GM23338 (cell line): ENCODE data around the gene L2HGDH. TPM values are rescaled to one million over a fixed set of nuclear protein-coding genes. Genes with fewer than 3 reads are reported as not detected.

ENCODE experiments used
- ATAC-seq: fragments of 200-7000 bp; cut with Tn5 transposase; 3 replicates; pipeline ENCODE4 v1.9.1; 2020
- DNase-seq: peaks from one replicate; pipeline ENCODE4 v3.0.0-alpha.2; 2015; ENCODE audit warnings: low spot score
- H2AFZ ChIP-seq: fragments of 200-600 bp; sonication (generic); 2 replicates; pipeline ENCODE4 v1.8.0; 2016; ENCODE audit warnings: antibody characterized with exemption, mild to moderate bottlenecking, moderate library complexity
- H3F3A ChIP-seq: fragments of 200-600 bp; sonication (generic); replicated peaks from 2 replicates; pipeline ENCODE4 v1.8.0; 2017; ENCODE audit warnings: antibody characterized with exemption, mixed run types, low read depth
- H3K27ac ChIP-seq: fragments of 200-600 bp; sonication (generic); 2 replicates; pipeline ENCODE4 v1.6.1; 2016; ENCODE audit warnings: low read depth
- H3K27me3 ChIP-seq: fragments of 200-600 bp; sonication (generic); 2 replicates; pipeline ENCODE4 v1.8.0; 2016; ENCODE audit warnings: mild to moderate bottlenecking, mixed run types, moderate library complexity; ENCODE audit not compliant: insufficient read depth
- H3K36me3 ChIP-seq: fragments of 200-600 bp; sonication (generic); 2 replicates; pipeline ENCODE4 v1.8.0; 2016; ENCODE audit warnings: mild to moderate bottlenecking; ENCODE audit not compliant: insufficient read depth
- H3K4me1 ChIP-seq: fragments of 200-600 bp; sonication (generic); 2 replicates; pipeline ENCODE4 v1.8.0; 2016; ENCODE audit warnings: mild to moderate bottlenecking, moderate library complexity; ENCODE audit not compliant: insufficient read depth
- H3K4me2 ChIP-seq: fragments of 200-600 bp; sonication (generic); 2 replicates; pipeline ENCODE4 v1.7.1; 2017; ENCODE audit warnings: mixed run types
- H3K4me3 ChIP-seq: fragments of 200-600 bp; sonication (generic); 2 replicates; pipeline ENCODE4 v1.6.1; 2016; ENCODE audit warnings: mixed run types
- H3K79me2 ChIP-seq: fragments of 200-600 bp; sonication (generic); replicated peaks from 2 replicates; pipeline ENCODE4 v1.8.0; 2017; ENCODE audit warnings: mild to moderate bottlenecking; ENCODE audit not compliant: insufficient read depth
- H3K9me2 ChIP-seq: fragments of 200-600 bp; sonication (generic); 2 replicates; pipeline ENCODE4 v1.8.0; 2017; ENCODE audit not compliant: insufficient read depth
- H4K20me1 ChIP-seq: fragments of 200-600 bp; sonication (generic); replicated peaks from 2 replicates; pipeline ENCODE4 v1.8.0; 2017; ENCODE audit warnings: mild to moderate bottlenecking; ENCODE audit not compliant: insufficient read depth
- H3K27ac Mint-ChIP-seq: 2 replicates; pipeline ENCODE4 v1.8.0; 2020; ENCODE audit warnings: inconsistent platforms, mild to moderate bottlenecking, moderate library complexity, mixed read lengths
- H3K27me3 Mint-ChIP-seq: 3 replicates; pipeline ENCODE4 v1.8.0; 2022; ENCODE audit warnings: low read depth, mild to moderate bottlenecking, moderate library complexity, mixed read lengths, inconsistent platforms; ENCODE audit not compliant: insufficient read depth, poor library complexity
- H3K36me3 Mint-ChIP-seq: 3 replicates; pipeline ENCODE4 v1.8.0; 2021; ENCODE audit warnings: low read depth, mild to moderate bottlenecking, inconsistent platforms, moderate library complexity, mixed read lengths
- H3K4me1 Mint-ChIP-seq: 3 replicates; pipeline ENCODE4 v1.8.0; 2020; ENCODE audit warnings: mild to moderate bottlenecking, inconsistent platforms, mixed read lengths
- H3K4me3 Mint-ChIP-seq: 3 replicates; pipeline ENCODE4 v1.8.0; 2021; ENCODE audit warnings: moderate library complexity, mild to moderate bottlenecking, inconsistent platforms, mixed read lengths
- H3K9me3 Mint-ChIP-seq: 3 replicates; pipeline ENCODE4 v1.8.0; 2020; ENCODE audit warnings: moderate library complexity, mild to moderate bottlenecking, inconsistent platforms, mixed read lengths
- CREB1 ChIP-seq: fragments of 250-450 bp; sonication (Bioruptor Pico); IDR thresholded peaks from 2 replicates; pipeline ENCODE4 v1.5.0; 2020; ENCODE audit warnings: low read depth, mild to moderate bottlenecking, moderate library complexity
- EZH2 ChIP-seq: fragments of 200-600 bp; sonication (generic); IDR thresholded peaks from one replicate; pipeline ENCODE4 v1.8.0; 2017; ENCODE audit warnings: antibody characterized with exemption, mild to moderate bottlenecking, low read depth; ENCODE audit not compliant: unreplicated experiment
- EZH2phosphoT487 ChIP-seq: fragments of 200-600 bp; sonication (generic); IDR thresholded peaks from one replicate; pipeline ENCODE4 v1.8.1; 2018; ENCODE audit warnings: antibody characterized with exemption; ENCODE audit not compliant: unreplicated experiment
- JUNB ChIP-seq: IDR thresholded peaks from one replicate; pipeline ENCODE4 v1.6.1; 2016; ENCODE audit warnings: antibody characterized with exemption; ENCODE audit not compliant: unreplicated experiment
- NANOG ChIP-seq: IDR thresholded peaks from 2 replicates; pipeline ENCODE4 v1.6.1; 2016; ENCODE audit warnings: antibody characterized with exemption, borderline replicate concordance
- POLR2AphosphoS5 ChIP-seq: IDR thresholded peaks from 2 replicates; pipeline ENCODE4 v1.6.1; 2016; ENCODE audit warnings: antibody characterized with exemption, low read depth
- STAT1 ChIP-seq: IDR thresholded peaks from one replicate; pipeline ENCODE4 v1.6.1; 2016; ENCODE audit warnings: antibody characterized with exemption; ENCODE audit not compliant: unreplicated experiment
- ZNF114 ChIP-seq: fragments of 250-450 bp; sonication (Bioruptor Pico); IDR thresholded peaks from 2 replicates; pipeline ENCODE4 v1.5.0; 2020; ENCODE audit warnings: mild to moderate bottlenecking, moderate library complexity
- ZNF331 ChIP-seq: fragments of 250-450 bp; sonication (Bioruptor Pico); IDR thresholded peaks from 2 replicates; pipeline ENCODE4 v1.5.0; 2020; ENCODE audit warnings: low read depth, mild to moderate bottlenecking, moderate library complexity
- polyA plus RNA-seq: library from polyadenylated mRNA; unstranded; fragments of >200 nt; fragmentation: Nextera tagmentation; extraction: Ambion mirVana; gene quantifications from 2 replicates; pipeline ENCODE4 v1.2.1, GENCODE V29; 2016
- total RNA-seq: library from RNA; depleted of rRNA; stranded (reverse); fragments of >200 nt; shearing (Covaris generic); gene quantifications from 2 replicates; pipeline ENCODE4 v1.2.3, GENCODE V29; 2014
- TF ChIP-seq, protein P1 (sequence below): fragments of 250-450 bp; sonication (Bioruptor Pico); IDR thresholded peaks from 2 replicates; pipeline ENCODE4 v1.5.0; 2020; ENCODE audit warnings: mild to moderate bottlenecking, moderate library complexity
- TF ChIP-seq, protein P2 (sequence below), 2 experiments: fragments of 200-600 bp in 1 of 2; sonication (generic) in 1 of 2; conservative IDR thresholded peaks; 2 replicates each; pipeline versions ENCODE4 v1.5.1 to v1.6.1; 2016 to 2017; ENCODE audit warnings: antibody characterized with exemption in 2 of 2, low read depth in 2 of 2, mild to moderate bottlenecking in 2 of 2, moderate library complexity in 1 of 2
- TF ChIP-seq, protein P3 (sequence below): IDR thresholded peaks from one replicate; pipeline ENCODE4 v1.6.1; 2018; ENCODE audit warnings: antibody characterized with exemption; ENCODE audit not compliant: unreplicated experiment
- TF ChIP-seq, protein P4 (sequence below): IDR thresholded peaks from 2 replicates; pipeline ENCODE4 v1.6.1; 2016; ENCODE audit warnings: antibody characterized with exemption

Gene L2HGDH
- total and polyA plus RNA-seq, 2 experiments from 2014 or later, result 13.5 to 28.5 TPM

DNA sequence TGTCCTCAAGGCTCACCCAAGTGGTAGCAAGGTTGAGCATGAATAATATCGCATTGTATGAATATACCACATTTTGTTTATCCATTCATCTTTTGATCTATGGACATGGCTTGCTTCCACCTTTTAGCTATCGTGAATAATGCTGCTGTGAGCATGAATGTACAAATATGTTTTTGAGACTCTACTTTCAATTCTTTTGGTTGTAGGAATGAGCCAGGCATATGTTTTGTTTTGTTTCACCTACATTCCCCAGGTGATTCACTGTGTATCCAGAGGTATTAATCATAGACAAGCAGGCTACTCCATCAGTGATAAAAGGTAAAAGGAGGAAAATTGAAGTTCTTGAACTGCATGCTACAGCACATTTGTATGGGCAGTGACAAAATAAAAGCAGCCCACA, 48.8 kb upstream of the L2HGDH start:
- Histone ChIP-seq H3K27ac (no peak overlapping the region), H3K27me3 (no peaks in the 10 kb centered on the region), H3K4me1 (no peaks in the 10 kb centered on the region), H4K20me1 (no peaks in the 10 kb centered on the region), H2AFZ (no peak overlapping the region), H3K36me3 (no peaks in the 10 kb centered on the region), H3K79me2 (no peaks in the 10 kb centered on the region), H3K4me2 (no peak overlapping the region), H3K9me2 (no peaks in the 10 kb centered on the region), H3K4me3 (no peak overlapping the region), H3F3A (no peaks in the 10 kb centered on the region)
- DNase-seq (no peak), ATAC-seq (no peak)
- TF ChIP-seq, protein P1, sequence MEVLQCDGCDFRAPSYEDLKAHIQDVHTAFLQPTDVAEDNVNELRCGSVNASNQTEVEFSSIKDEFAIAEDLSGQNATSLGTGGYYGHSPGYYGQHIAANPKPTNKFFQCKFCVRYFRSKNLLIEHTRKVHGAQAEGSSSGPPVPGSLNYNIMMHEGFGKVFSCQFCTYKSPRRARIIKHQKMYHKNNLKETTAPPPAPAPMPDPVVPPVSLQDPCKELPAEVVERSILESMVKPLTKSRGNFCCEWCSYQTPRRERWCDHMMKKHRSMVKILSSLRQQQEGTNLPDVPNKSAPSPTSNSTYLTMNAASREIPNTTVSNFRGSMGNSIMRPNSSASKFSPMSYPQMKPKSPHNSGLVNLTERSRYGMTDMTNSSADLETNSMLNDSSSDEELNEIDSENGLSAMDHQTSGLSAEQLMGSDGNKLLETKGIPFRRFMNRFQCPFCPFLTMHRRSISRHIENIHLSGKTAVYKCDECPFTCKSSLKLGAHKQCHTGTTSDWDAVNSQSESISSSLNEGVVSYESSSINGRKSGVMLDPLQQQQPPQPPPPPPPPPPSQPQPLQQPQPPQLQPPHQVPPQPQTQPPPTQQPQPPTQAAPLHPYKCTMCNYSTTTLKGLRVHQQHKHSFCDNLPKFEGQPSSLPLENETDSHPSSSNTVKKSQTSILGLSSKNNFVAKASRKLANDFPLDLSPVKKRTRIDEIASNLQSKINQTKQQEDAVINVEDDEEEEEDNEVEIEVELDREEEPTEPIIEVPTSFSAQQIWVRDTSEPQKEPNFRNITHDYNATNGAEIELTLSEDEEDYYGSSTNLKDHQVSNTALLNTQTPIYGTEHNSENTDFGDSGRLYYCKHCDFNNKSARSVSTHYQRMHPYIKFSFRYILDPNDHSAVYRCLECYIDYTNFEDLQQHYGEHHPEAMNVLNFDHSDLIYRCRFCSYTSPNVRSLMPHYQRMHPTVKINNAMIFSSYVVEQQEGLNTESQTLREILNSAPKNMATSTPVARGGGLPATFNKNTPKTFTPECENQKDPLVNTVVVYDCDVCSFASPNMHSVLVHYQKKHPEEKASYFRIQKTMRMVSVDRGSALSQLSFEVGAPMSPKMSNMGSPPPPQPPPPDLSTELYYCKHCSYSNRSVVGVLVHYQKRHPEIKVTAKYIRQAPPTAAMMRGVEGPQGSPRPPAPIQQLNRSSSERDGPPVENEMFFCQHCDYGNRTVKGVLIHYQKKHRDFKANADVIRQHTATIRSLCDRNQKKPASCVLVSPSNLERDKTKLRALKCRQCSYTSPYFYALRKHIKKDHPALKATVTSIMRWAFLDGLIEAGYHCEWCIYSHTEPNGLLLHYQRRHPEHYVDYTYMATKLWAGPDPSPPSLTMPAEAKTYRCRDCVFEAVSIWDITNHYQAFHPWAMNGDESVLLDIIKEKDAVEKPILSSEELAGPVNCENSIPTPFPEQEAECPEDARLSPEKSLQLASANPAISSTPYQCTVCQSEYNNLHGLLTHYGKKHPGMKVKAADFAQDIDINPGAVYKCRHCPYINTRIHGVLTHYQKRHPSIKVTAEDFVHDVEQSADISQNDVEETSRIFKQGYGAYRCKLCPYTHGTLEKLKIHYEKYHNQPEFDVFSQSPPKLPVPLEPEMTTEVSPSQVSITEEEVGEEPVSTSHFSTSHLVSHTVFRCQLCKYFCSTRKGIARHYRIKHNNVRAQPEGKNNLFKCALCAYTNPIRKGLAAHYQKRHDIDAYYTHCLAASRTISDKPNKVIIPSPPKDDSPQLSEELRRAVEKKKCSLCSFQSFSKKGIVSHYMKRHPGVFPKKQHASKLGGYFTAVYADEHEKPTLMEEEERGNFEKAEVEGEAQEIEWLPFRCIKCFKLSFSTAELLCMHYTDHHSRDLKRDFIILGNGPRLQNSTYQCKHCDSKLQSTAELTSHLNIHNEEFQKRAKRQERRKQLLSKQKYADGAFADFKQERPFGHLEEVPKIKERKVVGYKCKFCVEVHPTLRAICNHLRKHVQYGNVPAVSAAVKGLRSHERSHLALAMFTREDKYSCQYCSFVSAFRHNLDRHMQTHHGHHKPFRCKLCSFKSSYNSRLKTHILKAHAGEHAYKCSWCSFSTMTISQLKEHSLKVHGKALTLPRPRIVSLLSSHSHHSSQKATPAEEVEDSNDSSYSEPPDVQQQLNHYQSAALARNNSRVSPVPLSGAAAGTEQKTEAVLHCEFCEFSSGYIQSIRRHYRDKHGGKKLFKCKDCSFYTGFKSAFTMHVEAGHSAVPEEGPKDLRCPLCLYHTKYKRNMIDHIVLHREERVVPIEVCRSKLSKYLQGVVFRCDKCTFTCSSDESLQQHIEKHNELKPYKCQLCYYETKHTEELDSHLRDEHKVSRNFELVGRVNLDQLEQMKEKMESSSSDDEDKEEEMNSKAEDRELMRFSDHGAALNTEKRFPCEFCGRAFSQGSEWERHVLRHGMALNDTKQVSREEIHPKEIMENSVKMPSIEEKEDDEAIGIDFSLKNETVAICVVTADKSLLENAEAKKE (CRISPR knock-in tag), result no peak
- no peak for TF ChIP-seq POLR2AphosphoS5
- no peak for TF ChIP-seq STAT1
- TF ChIP-seq EZH2, result no peak
- TF ChIP-seq ZNF331 (CRISPR knock-in tag), result no peak
- TF ChIP-seq, protein P2, sequence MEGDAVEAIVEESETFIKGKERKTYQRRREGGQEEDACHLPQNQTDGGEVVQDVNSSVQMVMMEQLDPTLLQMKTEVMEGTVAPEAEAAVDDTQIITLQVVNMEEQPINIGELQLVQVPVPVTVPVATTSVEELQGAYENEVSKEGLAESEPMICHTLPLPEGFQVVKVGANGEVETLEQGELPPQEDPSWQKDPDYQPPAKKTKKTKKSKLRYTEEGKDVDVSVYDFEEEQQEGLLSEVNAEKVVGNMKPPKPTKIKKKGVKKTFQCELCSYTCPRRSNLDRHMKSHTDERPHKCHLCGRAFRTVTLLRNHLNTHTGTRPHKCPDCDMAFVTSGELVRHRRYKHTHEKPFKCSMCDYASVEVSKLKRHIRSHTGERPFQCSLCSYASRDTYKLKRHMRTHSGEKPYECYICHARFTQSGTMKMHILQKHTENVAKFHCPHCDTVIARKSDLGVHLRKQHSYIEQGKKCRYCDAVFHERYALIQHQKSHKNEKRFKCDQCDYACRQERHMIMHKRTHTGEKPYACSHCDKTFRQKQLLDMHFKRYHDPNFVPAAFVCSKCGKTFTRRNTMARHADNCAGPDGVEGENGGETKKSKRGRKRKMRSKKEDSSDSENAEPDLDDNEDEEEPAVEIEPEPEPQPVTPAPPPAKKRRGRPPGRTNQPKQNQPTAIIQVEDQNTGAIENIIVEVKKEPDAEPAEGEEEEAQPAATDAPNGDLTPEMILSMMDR (conservative IDR thresholded peaks at IDR 0.05; ENCODE audit: low read depth in 2 of 2), result no peak
- TF ChIP-seq CREB1, result no peak
- TF ChIP-seq NANOG, result no peak
- TF ChIP-seq JUNB, result no peak
- no peak for TF ChIP-seq EZH2phosphoT487
- no peak for TF ChIP-seq ZNF114 (CRISPR knock-in tag)
- TF ChIP-seq, protein P3, sequence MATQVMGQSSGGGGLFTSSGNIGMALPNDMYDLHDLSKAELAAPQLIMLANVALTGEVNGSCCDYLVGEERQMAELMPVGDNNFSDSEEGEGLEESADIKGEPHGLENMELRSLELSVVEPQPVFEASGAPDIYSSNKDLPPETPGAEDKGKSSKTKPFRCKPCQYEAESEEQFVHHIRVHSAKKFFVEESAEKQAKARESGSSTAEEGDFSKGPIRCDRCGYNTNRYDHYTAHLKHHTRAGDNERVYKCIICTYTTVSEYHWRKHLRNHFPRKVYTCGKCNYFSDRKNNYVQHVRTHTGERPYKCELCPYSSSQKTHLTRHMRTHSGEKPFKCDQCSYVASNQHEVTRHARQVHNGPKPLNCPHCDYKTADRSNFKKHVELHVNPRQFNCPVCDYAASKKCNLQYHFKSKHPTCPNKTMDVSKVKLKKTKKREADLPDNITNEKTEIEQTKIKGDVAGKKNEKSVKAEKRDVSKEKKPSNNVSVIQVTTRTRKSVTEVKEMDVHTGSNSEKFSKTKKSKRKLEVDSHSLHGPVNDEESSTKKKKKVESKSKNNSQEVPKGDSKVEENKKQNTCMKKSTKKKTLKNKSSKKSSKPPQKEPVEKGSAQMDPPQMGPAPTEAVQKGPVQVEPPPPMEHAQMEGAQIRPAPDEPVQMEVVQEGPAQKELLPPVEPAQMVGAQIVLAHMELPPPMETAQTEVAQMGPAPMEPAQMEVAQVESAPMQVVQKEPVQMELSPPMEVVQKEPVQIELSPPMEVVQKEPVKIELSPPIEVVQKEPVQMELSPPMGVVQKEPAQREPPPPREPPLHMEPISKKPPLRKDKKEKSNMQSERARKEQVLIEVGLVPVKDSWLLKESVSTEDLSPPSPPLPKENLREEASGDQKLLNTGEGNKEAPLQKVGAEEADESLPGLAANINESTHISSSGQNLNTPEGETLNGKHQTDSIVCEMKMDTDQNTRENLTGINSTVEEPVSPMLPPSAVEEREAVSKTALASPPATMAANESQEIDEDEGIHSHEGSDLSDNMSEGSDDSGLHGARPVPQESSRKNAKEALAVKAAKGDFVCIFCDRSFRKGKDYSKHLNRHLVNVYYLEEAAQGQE, result no peak
- TF ChIP-seq, protein P4, sequence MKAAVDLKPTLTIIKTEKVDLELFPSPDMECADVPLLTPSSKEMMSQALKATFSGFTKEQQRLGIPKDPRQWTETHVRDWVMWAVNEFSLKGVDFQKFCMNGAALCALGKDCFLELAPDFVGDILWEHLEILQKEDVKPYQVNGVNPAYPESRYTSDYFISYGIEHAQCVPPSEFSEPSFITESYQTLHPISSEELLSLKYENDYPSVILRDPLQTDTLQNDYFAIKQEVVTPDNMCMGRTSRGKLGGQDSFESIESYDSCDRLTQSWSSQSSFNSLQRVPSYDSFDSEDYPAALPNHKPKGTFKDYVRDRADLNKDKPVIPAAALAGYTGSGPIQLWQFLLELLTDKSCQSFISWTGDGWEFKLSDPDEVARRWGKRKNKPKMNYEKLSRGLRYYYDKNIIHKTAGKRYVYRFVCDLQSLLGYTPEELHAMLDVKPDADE, result no peak
- Mint-ChIP-seq H3K9me3 (no peaks in the 10 kb centered on the region), H3K27ac (no peak overlapping the region), H3K27me3 (peaks cover 4% of the 10 kb centered on the region), H3K4me1 (no peaks in the 10 kb centered on the region; the same call in 2 of the 3 replicates), H3K4me3 (no peak overlapping the region), H3K36me3 (no peaks in the 10 kb centered on the region)
